ENCODE data around the gene KTI12. TPM values are rescaled to one million over a fixed set of nuclear protein-coding genes. Genes with fewer than 3 reads are reported as not detected.
"Not testable (repeated sequence)": the region's sequence is repeated elsewhere in the genome, so short reads cannot be mapped to it uniquely, and the experiment has no call there.

KTI12 gene
- total RNA-seq, 2 experiments from 2014 or later, result 11.3 to 11.5 TPM

GRCh38 chr1:52034050-52034384 lies 407 bp upstream of the KTI12 start:
- Mint-ChIP-seq H3K4me3 (peak overlapping the region; percentile 89), H3K27me3 (no peaks in the 10 kb centered on the region), H3K4me1 (peaks cover 34% of the 10 kb centered on the region), H3K36me3 (ENCODE audit: low read depth) (peaks cover 57% of the 10 kb centered on the region), H3K9me3 (no peaks in the 10 kb centered on the region), H3K27ac (peak overlapping the region; percentile 90)
- ChIA-PET CTCF (interaction anchor here (0.9 to 1.5 kb wide), 3 partner anchors 15 to 27 kb away, joined by 3 to 5 read pairs (median 4); partner anchors contain the start of gene BTF3L4), POLR2A (interaction anchor here (1.0 to 3.7 kb wide), 11 partner anchors 9 to 1912 kb away, joined by 3 to 64 read pairs (median 6); partner anchors contain the start of genes BTF3L4, CC2D1B, IFT25 and NRDC)
- DNase-seq, result no peak

- H3K36me3 Mint-ChIP-seq (ENCODE audit: low read depth), result peaks cover 48% of the 10 kb centered on the region
- ChIA-PET POLR2A (interaction anchor here (0.9 to 3.7 kb wide), 10 partner anchors 10 to 1913 kb away, joined by 3 to 64 read pairs (median 6); partner anchors contain the start of genes BTF3L4, CC2D1B, IFT25 and NRDC), CTCF (interaction anchor here (1.1 to 1.5 kb wide), 3 partner anchors 16 to 264 kb away, joined by 4 to 5 read pairs (median 4); no protein-coding TSS in a partner anchor)
- peaks cover 34% of the 10 kb centered on the region for H3K4me1 Mint-ChIP-seq
- peak overlapping the region; percentile 89 for H3K4me3 Mint-ChIP-seq
- no peaks in the 10 kb centered on the region for H3K9me3 Mint-ChIP-seq
- H3K27me3 Mint-ChIP-seq, result no peaks in the 10 kb centered on the region
- peak; percentile 30 for DNase-seq
- H3K27ac Mint-ChIP-seq, result peak overlapping the region; percentile 90
Measured at GRCh38 chr1:52032785-52033131, 852 bp downstream of the KTI12 start.

GRCh38 chr1:52032124-52032784 lies 1.4 kb downstream of the KTI12 start:
- Mint-ChIP-seq H3K36me3 (ENCODE audit: low read depth) (peaks cover 50% of the 10 kb centered on the region), H3K27me3 (no peaks in the 10 kb centered on the region), H3K4me1 (peaks cover 34% of the 10 kb centered on the region), H3K9me3 (no peaks in the 10 kb centered on the region), H3K4me3 (peak overlapping the region; percentile 89), H3K27ac (peak overlapping the region; percentile 90)
- DNase-seq, result no peak
- ChIA-PET CTCF (interaction anchor here (1.1 kb wide), 1 partner anchor 265 kb away, joined by 4 read pairs; no protein-coding TSS in a partner anchor), POLR2A (interaction anchor here (2.0 to 3.7 kb wide), 3 partner anchors 23 to 372 kb away, joined by 8 to 64 read pairs (median 10); partner anchors contain the start of genes BTF3L4, CC2D1B, ORC1 and PRPF38A)

GRCh38 chr1:52028839-52029238 lies 4.8 kb downstream of the KTI12 start:
- peaks cover 55% of the 10 kb centered on the region for H3K36me3 Mint-ChIP-seq (ENCODE audit: low read depth)
- H3K4me3 Mint-ChIP-seq, CTCF ChIA-PET, H3K27me3 Mint-ChIP-seq, H3K9me3 Mint-ChIP-seq, POLR2A ChIA-PET, H3K27ac Mint-ChIP-seq, DNase-seq: not testable (repeated sequence)
- H3K4me1 Mint-ChIP-seq, result peaks cover 30% of the 10 kb centered on the region

- CTCF ChIA-PET, result no interaction called here
- Mint-ChIP-seq H3K27me3 (no peaks in the 10 kb centered on the region), H3K4me1 (peaks cover 28% of the 10 kb centered on the region), H3K9me3 (no peaks in the 10 kb centered on the region), H3K27ac (no peak overlapping the region), H3K36me3 (ENCODE audit: low read depth) (peaks cover 55% of the 10 kb centered on the region), H3K4me3 (no peak overlapping the region)
- POLR2A ChIA-PET, result no interaction called here
- no peak for DNase-seq
Measured at GRCh38 chr1:52028328-52028727, 5.3 kb downstream of the KTI12 start.

GRCh38 chr1:52026278-52026677 lies 7.3 kb downstream of the KTI12 start:
- Mint-ChIP-seq H3K27ac (no peak overlapping the region), H3K4me3 (no peak overlapping the region), H3K36me3 (ENCODE audit: low read depth) (peaks cover 45% of the 10 kb centered on the region), H3K27me3 (no peaks in the 10 kb centered on the region), H3K4me1 (peaks cover 14% of the 10 kb centered on the region), H3K9me3 (no peaks in the 10 kb centered on the region)
- ChIA-PET POLR2A (interaction anchor here (1.1 kb wide), 1 partner anchor 29 kb away, joined by 3 read pairs; no protein-coding TSS in a partner anchor), CTCF (no interaction called here)
- DNase-seq, result no peak

GRCh38 chr1:52022133-52022532 lies 11.5 kb downstream of the KTI12 start:
- no peak overlapping the region for H3K27ac Mint-ChIP-seq
- ChIA-PET POLR2A (interaction anchor here (1.0 to 1.4 kb wide), 2 partner anchors 12 to 28 kb away, joined by 3 to 7 read pairs; partner anchors contain the start of gene KTI12), CTCF (no interaction called here)
- no peaks in the 10 kb centered on the region for H3K4me1 Mint-ChIP-seq
- H3K4me3 Mint-ChIP-seq, result no peak overlapping the region
- no peaks in the 10 kb centered on the region for H3K9me3 Mint-ChIP-seq
- peaks cover 43% of the 10 kb centered on the region for H3K36me3 Mint-ChIP-seq (ENCODE audit: low read depth)
- no peak for DNase-seq
- H3K27me3 Mint-ChIP-seq, result no peaks in the 10 kb centered on the region

- POLR2A ChIA-PET, result no interaction called here
- CTCF ChIA-PET, result interaction anchor here (1.0 to 1.1 kb wide), 2 partner anchors 85 to 112 kb away, joined by 3 read pairs; no protein-coding TSS in a partner anchor
Measured at GRCh38 chr1:52008071-52008809, 25.4 kb downstream of the KTI12 start.

GRCh38 chr1:52007215-52008002 lies 26.2 kb downstream of the KTI12 start:
- Mint-ChIP-seq H3K27ac (no peak overlapping the region), H3K27me3 (peaks cover 25% of the 10 kb centered on the region), H3K9me3 (no peaks in the 10 kb centered on the region), H3K4me1 (no peaks in the 10 kb centered on the region), H3K36me3 (ENCODE audit: low read depth) (no peaks in the 10 kb centered on the region), H3K4me3 (no peak overlapping the region)
- ChIA-PET CTCF (no interaction called here), POLR2A (no interaction called here)
- DNase-seq, result no peak

More at GRCh38 chr1:52008071-52008809, 25.4 kb downstream of the KTI12 start:
- Mint-ChIP-seq H3K4me3 (no peak overlapping the region), H3K4me1 (no peaks in the 10 kb centered on the region), H3K36me3 (ENCODE audit: low read depth) (no peaks in the 10 kb centered on the region), H3K27me3 (peaks cover 25% of the 10 kb centered on the region), H3K27ac (no peak overlapping the region), H3K9me3 (no peaks in the 10 kb centered on the region)
- no peak for DNase-seq

GRCh38 chr1:52006081-52006553 lies 27.5 kb downstream of the KTI12 start:
- H3K4me1 Mint-ChIP-seq; H3K9me3 Mint-ChIP-seq; H3K27ac Mint-ChIP-seq; POLR2A ChIA-PET; H3K36me3 Mint-ChIP-seq (ENCODE audit: low read depth); DNase-seq; H3K4me3 Mint-ChIP-seq: not testable (repeated sequence)
- CTCF ChIA-PET, result interaction anchor here (3.1 kb wide), 1 partner anchor 109 kb away, joined by 11 read pairs; no protein-coding TSS in a partner anchor
- H3K27me3 Mint-ChIP-seq, result peaks cover 25% of the 10 kb centered on the region

- DNase-seq; H3K36me3 Mint-ChIP-seq (ENCODE audit: low read depth); H3K9me3 Mint-ChIP-seq; H3K4me3 Mint-ChIP-seq; POLR2A ChIA-PET; H3K27ac Mint-ChIP-seq; H3K4me1 Mint-ChIP-seq: not testable (repeated sequence)
- H3K27me3 Mint-ChIP-seq, result peaks cover 25% of the 10 kb centered on the region
- CTCF ChIA-PET, result interaction anchor here (3.1 kb wide), 1 partner anchor 109 kb away, joined by 11 read pairs; no protein-coding TSS in a partner anchor
Measured at GRCh38 chr1:52005548-52005947, 28.1 kb downstream of the KTI12 start.

- POLR2A ChIA-PET, result interaction anchor here (0.7 kb wide), 1 partner anchor 332 kb away, joined by 3 read pairs; no protein-coding TSS in a partner anchor
- no peak for DNase-seq
- H3K27me3 Mint-ChIP-seq, result peaks cover 27% of the 10 kb centered on the region
- H3K9me3 Mint-ChIP-seq, result no peaks in the 10 kb centered on the region
- H3K36me3 Mint-ChIP-seq (ENCODE audit: low read depth), result no peaks in the 10 kb centered on the region
- H3K4me1 Mint-ChIP-seq, result no peaks in the 10 kb centered on the region
- H3K4me3 Mint-ChIP-seq, result no peak overlapping the region
- CTCF ChIA-PET, result interaction anchor here (1.0 to 3.1 kb wide), 2 partner anchors 54 to 107 kb away, joined by 3 to 11 read pairs; no protein-coding TSS in a partner anchor
- no peak overlapping the region for H3K27ac Mint-ChIP-seq
Measured at GRCh38 chr1:52003877-52004276, 29.7 kb downstream of the KTI12 start.
